Mucosa of rectum (tissue), 2 donors: Measurements from ENCODE around the gene TICAM1.
"Not testable (repeated sequence)": the region's sequence is repeated elsewhere in the genome, so short reads cannot be mapped to it uniquely, and the experiment has no call there.

Experiments used
- H3K27ac ChIP-seq, 2 donors: one replicate each; pipeline ENCODE4 v1.7.0; 2013; ENCODE audit warnings: inconsistent platforms in 2 of 2, low read depth in 2 of 2, low read length in 2 of 2
- H3K27me3 ChIP-seq, 2 donors: one replicate each; pipeline ENCODE4 v1.7.0; 2013; ENCODE audit warnings: low read length in 2 of 2; ENCODE audit not compliant: control insufficient read depth in 2 of 2, insufficient read depth in 2 of 2
- H3K36me3 ChIP-seq, 2 donors: one replicate each; pipeline ENCODE4 v1.7.0; 2013; ENCODE audit warnings: low read length in 2 of 2; ENCODE audit not compliant: control insufficient read depth in 2 of 2, insufficient read depth in 2 of 2
- H3K4me1 ChIP-seq, 2 donors: one replicate each; pipeline ENCODE4 v1.7.0; 2013; ENCODE audit warnings: low read length in 2 of 2, mild to moderate bottlenecking in 1 of 2; ENCODE audit not compliant: control insufficient read depth in 2 of 2, insufficient read depth in 2 of 2
- H3K4me3 ChIP-seq, 2 donors: one replicate each; pipeline ENCODE4 v1.7.0; 2013; ENCODE audit warnings: low read length in 2 of 2
- H3K9ac ChIP-seq, 2 donors: one replicate each; pipeline ENCODE4 v1.7.0; 2013; ENCODE audit warnings: low read length in 2 of 2, low read depth in 1 of 2, mild to moderate bottlenecking in 1 of 2
- H3K9me3 ChIP-seq, 2 donors: one replicate each; pipeline ENCODE4 v1.7.0; 2013; ENCODE audit warnings: low read length in 2 of 2; ENCODE audit not compliant: control insufficient read depth in 2 of 2
- donor health status: healthy.
- donor health status: Normal muscosa, but diverticular disease.

The TICAM1 gene

DNA sequence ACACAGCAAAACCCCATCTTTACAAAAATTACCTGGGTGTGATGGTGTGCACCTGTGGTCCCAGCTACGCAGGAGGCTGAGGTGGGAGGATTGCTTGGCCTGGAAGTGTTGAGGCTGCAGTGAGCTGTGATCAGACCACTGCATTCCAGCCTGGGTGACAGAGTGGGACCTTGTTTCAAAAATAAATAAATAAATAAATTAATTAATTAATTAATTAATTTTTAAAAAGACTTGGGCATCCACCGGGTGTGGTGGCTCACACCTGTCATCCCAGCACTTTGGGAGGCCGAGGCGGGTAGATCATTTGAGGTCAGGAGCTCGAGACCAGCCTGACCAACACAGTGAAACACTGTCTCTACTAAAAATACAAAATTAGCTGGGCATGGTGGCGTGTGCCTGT is 26.4 kb downstream of the TICAM1 start:
- not testable (repeated sequence) for H3K4me3 ChIP-seq, H3K27ac ChIP-seq, H3K36me3 ChIP-seq, H3K4me1 ChIP-seq, H3K9me3 ChIP-seq, H3K9ac ChIP-seq, H3K27me3 ChIP-seq

DNA sequence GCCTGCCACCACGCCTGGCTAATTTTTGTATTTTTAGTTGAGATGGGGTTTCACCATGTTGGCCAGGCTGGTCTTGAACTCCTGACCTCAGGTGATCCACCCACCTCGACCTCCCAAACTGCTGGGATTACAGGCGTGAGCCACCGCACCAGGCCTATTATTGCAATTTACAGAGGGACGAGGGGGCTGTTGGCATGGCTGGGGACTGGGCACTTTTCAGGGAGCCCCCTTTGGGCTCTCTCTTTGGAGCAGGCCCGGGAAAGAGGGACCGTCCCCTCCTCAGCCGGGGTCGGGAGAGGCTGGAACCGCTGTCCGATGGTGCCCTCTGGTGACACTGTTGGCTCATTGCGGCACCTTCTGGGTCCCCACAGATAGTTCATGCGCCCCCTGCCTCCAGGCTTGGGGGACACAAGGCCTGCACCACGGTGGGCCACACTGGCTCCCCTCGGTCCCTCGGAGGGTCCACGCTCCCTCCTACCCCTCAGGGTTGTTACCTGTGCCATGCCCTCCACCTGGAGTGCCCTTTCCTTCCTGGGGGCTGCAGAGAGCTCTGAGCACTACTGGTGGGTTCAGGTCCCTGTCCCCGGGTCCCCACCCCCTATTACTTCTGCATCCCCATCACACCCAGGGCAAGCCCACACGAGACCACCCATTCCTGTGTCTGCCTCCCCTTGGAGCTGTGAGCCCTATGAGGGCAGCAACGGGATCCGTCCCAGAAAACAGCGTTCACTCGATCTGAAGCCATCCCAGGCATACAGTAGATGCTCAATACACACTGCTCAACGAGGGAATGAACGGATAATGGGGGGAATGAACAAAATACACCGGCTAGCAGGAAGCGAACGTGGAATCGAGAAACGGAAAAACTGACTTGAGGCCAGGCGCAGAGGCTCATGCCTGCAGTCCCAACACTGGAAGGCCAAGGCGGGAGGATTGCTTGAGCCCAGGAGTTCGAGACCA is 27.5 kb downstream of the TICAM1 start:
- Histone ChIP-seq H3K9ac (no peak overlapping the region), H3K4me1 (no peaks in the 10 kb centered on the region), H3K36me3 (no peaks in the 10 kb centered on the region), H3K27me3 (no peaks in the 10 kb centered on the region), H3K4me3 (no peak overlapping the region), H3K9me3 (no peaks in the 10 kb centered on the region), H3K27ac (no peak overlapping the region)

DNA sequence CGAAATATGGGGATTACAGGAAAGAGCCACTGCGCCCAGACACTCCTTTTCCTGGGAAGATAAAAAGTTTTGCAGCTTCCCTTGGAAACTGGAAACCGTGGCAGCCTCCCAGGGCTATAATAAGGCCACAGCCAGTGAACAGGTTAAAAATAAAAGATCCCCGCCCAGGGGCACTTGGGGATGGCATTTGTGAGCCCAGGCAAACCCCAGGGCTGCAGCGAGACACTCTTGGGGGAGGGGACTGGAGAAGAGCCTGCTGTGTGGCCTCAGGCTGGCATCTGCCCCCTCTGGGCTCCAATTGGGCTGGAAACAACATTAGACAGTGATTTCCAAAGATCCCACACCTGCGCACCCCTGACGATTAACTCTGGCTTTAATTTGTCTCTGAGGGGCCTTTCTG is 28.8 kb downstream of the TICAM1 start:
- H3K27ac ChIP-seq, result no peak overlapping the region
- no peaks in the 10 kb centered on the region for H3K9me3 ChIP-seq
- H3K27me3 ChIP-seq, result no peaks in the 10 kb centered on the region
- no peak overlapping the region for H3K9ac ChIP-seq
- H3K4me1 ChIP-seq, result no peaks in the 10 kb centered on the region
- H3K4me3 ChIP-seq, result no peak overlapping the region
- H3K36me3 ChIP-seq, result peaks cover 0 to 5% of the 10 kb centered on the region in 2 donors

- no peaks in the 10 kb centered on the region for H3K9me3 ChIP-seq
- H3K36me3 ChIP-seq, result peaks cover 4 to 17% of the 10 kb centered on the region in 2 donors
- no peaks in the 10 kb centered on the region for H3K4me1 ChIP-seq
- H3K4me3 ChIP-seq, result no peak overlapping the region
- H3K9ac ChIP-seq, result no peak overlapping the region
- H3K27ac ChIP-seq, result no peak overlapping the region
- H3K27me3 ChIP-seq, result no peaks in the 10 kb centered on the region
These were observed 30.4 kb downstream of the TICAM1 start for GRCh38 chr19:4801085-4801619.

GRCh38 chr19:4800591-4801081 is 30.9 kb downstream of the TICAM1 start:
- H3K9me3 ChIP-seq, result no peaks in the 10 kb centered on the region
- no peak overlapping the region for H3K9ac ChIP-seq
- H3K27ac ChIP-seq, result no peak overlapping the region
- no peaks in the 10 kb centered on the region for H3K27me3 ChIP-seq
- no peaks in the 10 kb centered on the region for H3K4me1 ChIP-seq
- peaks cover 4 to 17% of the 10 kb centered on the region in 2 donors for H3K36me3 ChIP-seq
- no peak overlapping the region for H3K4me3 ChIP-seq

GRCh38 chr19:4795400-4795799 is 36.1 kb downstream of the TICAM1 start:
- H3K4me1 ChIP-seq, result peaks cover 19% of the 10 kb centered on the region in 2 donors
- H3K9ac ChIP-seq, result no peak overlapping the region
- no peaks in the 10 kb centered on the region for H3K27me3 ChIP-seq
- no peak overlapping the region for H3K4me3 ChIP-seq
- H3K9me3 ChIP-seq, result no peaks in the 10 kb centered on the region
- peaks cover 24 to 38% of the 10 kb centered on the region in 2 donors for H3K36me3 ChIP-seq
- no peak overlapping the region for H3K27ac ChIP-seq

GRCh38 chr19:4794971-4795370 is 36.5 kb downstream of the TICAM1 start:
- H3K27ac ChIP-seq, result no peak overlapping the region
- no peak overlapping the region for H3K4me3 ChIP-seq
- no peak overlapping the region for H3K9ac ChIP-seq
- H3K4me1 ChIP-seq, result peaks cover 19% of the 10 kb centered on the region in 2 donors
- peaks cover 24 to 38% of the 10 kb centered on the region in 2 donors for H3K36me3 ChIP-seq
- no peaks in the 10 kb centered on the region for H3K9me3 ChIP-seq
- no peaks in the 10 kb centered on the region for H3K27me3 ChIP-seq

DNA sequence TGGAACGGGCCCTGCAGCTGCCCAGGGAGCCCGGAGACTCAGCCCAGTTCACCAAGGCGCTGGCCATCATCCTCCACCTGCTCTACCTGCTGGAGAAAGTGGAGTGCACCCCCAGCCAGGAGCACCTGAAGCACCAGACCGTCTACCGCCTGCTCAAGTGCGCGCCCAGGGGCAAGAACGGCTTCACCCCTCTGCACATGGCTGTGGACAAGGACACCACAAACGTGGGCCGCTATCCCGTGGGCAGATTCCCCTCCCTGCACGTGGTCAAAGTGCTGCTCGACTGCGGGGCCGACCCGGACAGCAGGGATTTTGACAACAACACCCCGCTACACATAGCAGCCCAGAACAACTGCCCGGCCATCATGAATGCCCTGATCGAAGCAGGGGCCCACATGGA is 38.2 kb downstream of the TICAM1 start:
- not testable (repeated sequence) for H3K9ac ChIP-seq, H3K4me3 ChIP-seq, H3K9me3 ChIP-seq, H3K27ac ChIP-seq, H3K27me3 ChIP-seq
- peaks cover 24 to 33% of the 10 kb centered on the region in 2 donors for H3K36me3 ChIP-seq
- peaks cover 19% of the 10 kb centered on the region in 2 donors for H3K4me1 ChIP-seq

- not testable (repeated sequence) for H3K27ac ChIP-seq, H3K9me3 ChIP-seq
These were observed 38.7 kb downstream of the TICAM1 start for GRCh38 chr19:4792866-4793195.

GRCh38 chr19:4792019-4792865 is 39.3 kb downstream of the TICAM1 start:
- H3K36me3 ChIP-seq, result peaks cover 24 to 30% of the 10 kb centered on the region in 2 donors
- H3K4me3 ChIP-seq, result peak overlapping the region; percentile 76 to 84
- H3K9ac ChIP-seq, result peak overlapping the region; percentile 72 to 81
- H3K4me1 ChIP-seq, result peaks cover 19% of the 10 kb centered on the region in 2 donors
- H3K9me3 ChIP-seq, H3K27me3 ChIP-seq: not testable (repeated sequence)
- H3K27ac ChIP-seq, result peak overlapping the region; percentile 85 to 86

More at GRCh38 chr19:4792866-4793195, 38.7 kb downstream of the TICAM1 start:
- H3K4me3 ChIP-seq, result peak overlapping the region in 1 of 2 donors; percentile 84
- not testable (repeated sequence) for H3K9ac ChIP-seq, H3K27me3 ChIP-seq
- H3K36me3 ChIP-seq, result peaks cover 24 to 33% of the 10 kb centered on the region in 2 donors
- H3K4me1 ChIP-seq, result peaks cover 19% of the 10 kb centered on the region in 2 donors
